ENCODE results near the gene C1orf159.

Gene C1orf159

DNA sequence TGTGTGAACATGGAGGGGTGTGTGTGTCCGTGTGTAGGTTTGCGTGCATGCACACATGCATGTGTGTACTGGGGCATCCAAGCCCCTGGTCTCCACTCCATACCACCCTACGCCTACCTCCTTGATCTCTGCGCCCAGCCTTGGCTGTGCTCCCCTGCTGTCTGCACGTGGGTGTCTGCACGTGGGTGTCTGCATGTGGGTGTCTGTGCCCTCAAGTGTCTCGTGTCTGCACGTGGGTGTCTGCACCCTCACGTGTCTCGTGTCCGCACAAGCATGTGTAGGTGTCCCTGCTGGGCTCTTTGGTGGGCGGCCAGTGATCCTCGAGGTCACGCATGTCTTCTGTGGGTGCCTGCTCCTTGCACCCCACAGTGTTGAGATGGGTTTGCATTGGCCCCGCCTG is 62.9 kb downstream of the C1orf159 start:
- Histone ChIP-seq H3K27ac (ENCODE audit: low read depth, low read length, severe bottlenecking) (no peak overlapping the region), H3K4me1 (ENCODE audit: control insufficient read depth, insufficient read depth, low read length, poor library complexity, severe bottlenecking) (no peaks in the 10 kb centered on the region), H3K36me3 (ENCODE audit: control insufficient read depth, insufficient read depth, low read length) (peaks cover 29% of the 10 kb centered on the region), H3K9me3 (ENCODE audit: control insufficient read depth, low read length) (no peaks in the 10 kb centered on the region), H3K4me3 (ENCODE audit: extremely low read depth, insufficient read depth, low read length, poor library complexity, severe bottlenecking) (no peak overlapping the region)
- WGBS, 2 experiments (ENCODE audit: insufficient coverage in 2 of 2) = 96 to 98% methylated on average over 13 to 15 of the region's 15 CpGs

DNA sequence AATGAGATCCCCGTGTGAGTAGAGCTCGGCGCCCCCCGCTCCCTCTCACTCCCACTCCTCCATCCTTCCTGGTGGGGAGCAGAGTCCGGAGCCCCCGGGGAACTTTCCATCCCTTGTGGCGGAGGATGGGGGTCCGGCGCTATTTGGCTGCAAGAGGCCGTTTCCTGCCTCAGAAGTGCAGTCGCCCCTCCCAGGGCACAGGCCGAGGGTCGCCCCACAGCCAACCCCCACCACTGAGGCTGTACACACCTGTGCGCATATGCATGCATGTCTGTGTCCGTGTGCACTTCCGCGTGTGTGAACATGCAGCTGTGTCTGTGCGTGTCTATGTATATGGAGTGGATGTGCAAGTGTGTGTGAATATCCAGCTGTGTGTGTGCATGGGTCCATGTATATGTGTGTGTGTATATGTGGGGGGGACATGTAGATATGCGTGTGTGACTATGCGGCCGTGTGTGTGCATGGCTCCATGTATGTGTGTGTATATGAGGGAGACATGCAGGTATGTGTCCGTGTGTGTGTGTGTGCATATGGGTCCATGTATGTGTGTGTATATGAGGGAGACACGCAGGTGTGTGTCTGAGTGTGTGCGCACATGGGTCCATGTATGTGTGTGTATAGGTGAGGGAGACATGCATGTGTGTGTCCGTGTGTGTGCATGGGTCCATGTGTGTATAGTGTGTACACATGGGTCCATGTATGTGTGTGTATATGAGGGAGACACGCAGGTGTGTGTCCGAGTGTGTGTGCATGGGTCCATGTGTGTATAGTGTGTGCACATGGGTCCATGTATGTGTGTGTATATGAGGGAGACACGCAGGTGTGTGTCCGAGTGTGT is 63.7 kb downstream of the C1orf159 start:
- no peak overlapping the region for H3K4me3 ChIP-seq (ENCODE audit: extremely low read depth, insufficient read depth, low read length, poor library complexity, severe bottlenecking)
- 95 to 96% methylated on average over 24 to 29 of the region's 29 CpGs for WGBS, 2 experiments (ENCODE audit: insufficient coverage in 2 of 2)
- no peak overlapping the region for H3K27ac ChIP-seq (ENCODE audit: low read depth, low read length, severe bottlenecking)
- no peaks in the 10 kb centered on the region for H3K4me1 ChIP-seq (ENCODE audit: control insufficient read depth, insufficient read depth, low read length, poor library complexity, severe bottlenecking)
- H3K36me3 ChIP-seq (ENCODE audit: control insufficient read depth, insufficient read depth, low read length) = peaks cover 34% of the 10 kb centered on the region
- H3K9me3 ChIP-seq (ENCODE audit: control insufficient read depth, low read length) = no peaks in the 10 kb centered on the region

DNA sequence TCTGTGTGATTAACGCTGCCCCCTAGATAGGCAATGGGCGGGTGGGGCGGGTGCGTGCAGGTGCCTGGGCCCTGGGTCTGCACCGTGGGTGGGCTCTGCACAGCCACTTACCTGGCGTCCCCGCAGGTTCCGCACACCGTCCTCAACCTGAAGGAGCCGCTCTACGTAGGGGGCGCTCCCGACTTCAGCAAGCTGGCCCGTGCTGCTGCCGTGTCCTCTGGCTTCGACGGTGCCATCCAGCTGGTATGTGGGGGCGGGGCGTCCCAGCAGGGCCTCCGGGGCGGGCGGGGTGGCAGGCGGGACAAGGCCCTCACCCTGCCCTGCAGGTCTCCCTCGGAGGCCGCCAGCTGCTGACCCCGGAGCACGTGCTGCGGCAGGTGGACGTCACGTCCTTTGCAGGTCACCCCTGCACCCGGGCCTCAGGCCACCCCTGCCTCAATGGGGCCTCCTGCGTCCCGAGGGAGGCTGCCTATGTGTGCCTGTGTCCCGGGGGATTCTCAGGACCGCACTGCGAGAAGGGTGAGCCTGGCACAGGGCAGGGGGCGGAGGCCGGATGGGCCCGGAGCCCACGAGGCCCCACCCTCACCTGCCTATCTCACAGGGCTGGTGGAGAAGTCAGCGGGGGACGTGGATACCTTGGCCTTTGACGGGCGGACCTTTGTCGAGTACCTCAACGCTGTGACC is 64.6 kb downstream of the C1orf159 start:
- no peak overlapping the region for H3K27ac ChIP-seq (ENCODE audit: low read depth, low read length, severe bottlenecking)
- H3K4me1 ChIP-seq (ENCODE audit: control insufficient read depth, insufficient read depth, low read length, poor library complexity, severe bottlenecking) = no peaks in the 10 kb centered on the region
- WGBS, 2 experiments (ENCODE audit: insufficient coverage in 2 of 2) = 94 to 95% methylated on average over 37 to 44 of the region's 46 CpGs
- H3K36me3 ChIP-seq (ENCODE audit: control insufficient read depth, insufficient read depth, low read length) = peaks cover 43% of the 10 kb centered on the region
- no peaks in the 10 kb centered on the region for H3K9me3 ChIP-seq (ENCODE audit: control insufficient read depth, low read length)
- H3K4me3 ChIP-seq (ENCODE audit: extremely low read depth, insufficient read depth, low read length, poor library complexity, severe bottlenecking) = no peak overlapping the region

DNA sequence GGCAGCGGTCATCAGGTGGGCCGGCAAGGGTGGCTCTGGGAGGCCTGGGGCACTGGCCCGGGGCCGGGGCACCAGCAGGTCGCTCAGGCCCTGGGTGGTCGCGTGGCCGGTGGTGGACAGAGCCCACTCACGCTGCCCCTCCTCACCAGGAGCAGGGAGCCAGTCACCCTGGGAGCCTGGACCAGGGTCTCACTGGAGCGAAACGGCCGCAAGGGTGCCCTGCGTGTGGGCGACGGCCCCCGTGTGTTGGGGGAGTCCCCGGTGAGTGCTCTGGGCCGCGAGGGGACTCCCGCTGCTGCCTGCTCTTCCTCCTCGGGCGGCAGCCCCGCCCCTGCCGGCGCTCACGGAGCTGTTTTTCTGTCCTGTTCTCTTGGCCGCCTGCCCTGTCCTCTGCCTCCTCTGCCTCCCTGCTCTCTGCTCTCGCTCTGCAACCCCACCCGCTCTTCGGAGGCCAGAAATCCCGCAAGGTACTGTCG is 65.3 kb downstream of the C1orf159 start:
- H3K27ac ChIP-seq (ENCODE audit: low read depth, low read length, severe bottlenecking) = no peak overlapping the region
- no peaks in the 10 kb centered on the region for H3K4me1 ChIP-seq (ENCODE audit: control insufficient read depth, insufficient read depth, low read length, poor library complexity, severe bottlenecking)
- H3K4me3 ChIP-seq (ENCODE audit: extremely low read depth, insufficient read depth, low read length, poor library complexity, severe bottlenecking) = no peak overlapping the region
- WGBS, 2 experiments (ENCODE audit: insufficient coverage in 2 of 2) = 98% methylated on average over 28 to 32 of the region's 32 CpGs
- no peaks in the 10 kb centered on the region for H3K9me3 ChIP-seq (ENCODE audit: control insufficient read depth, low read length)
- peaks cover 50% of the 10 kb centered on the region for H3K36me3 ChIP-seq (ENCODE audit: control insufficient read depth, insufficient read depth, low read length)

DNA sequence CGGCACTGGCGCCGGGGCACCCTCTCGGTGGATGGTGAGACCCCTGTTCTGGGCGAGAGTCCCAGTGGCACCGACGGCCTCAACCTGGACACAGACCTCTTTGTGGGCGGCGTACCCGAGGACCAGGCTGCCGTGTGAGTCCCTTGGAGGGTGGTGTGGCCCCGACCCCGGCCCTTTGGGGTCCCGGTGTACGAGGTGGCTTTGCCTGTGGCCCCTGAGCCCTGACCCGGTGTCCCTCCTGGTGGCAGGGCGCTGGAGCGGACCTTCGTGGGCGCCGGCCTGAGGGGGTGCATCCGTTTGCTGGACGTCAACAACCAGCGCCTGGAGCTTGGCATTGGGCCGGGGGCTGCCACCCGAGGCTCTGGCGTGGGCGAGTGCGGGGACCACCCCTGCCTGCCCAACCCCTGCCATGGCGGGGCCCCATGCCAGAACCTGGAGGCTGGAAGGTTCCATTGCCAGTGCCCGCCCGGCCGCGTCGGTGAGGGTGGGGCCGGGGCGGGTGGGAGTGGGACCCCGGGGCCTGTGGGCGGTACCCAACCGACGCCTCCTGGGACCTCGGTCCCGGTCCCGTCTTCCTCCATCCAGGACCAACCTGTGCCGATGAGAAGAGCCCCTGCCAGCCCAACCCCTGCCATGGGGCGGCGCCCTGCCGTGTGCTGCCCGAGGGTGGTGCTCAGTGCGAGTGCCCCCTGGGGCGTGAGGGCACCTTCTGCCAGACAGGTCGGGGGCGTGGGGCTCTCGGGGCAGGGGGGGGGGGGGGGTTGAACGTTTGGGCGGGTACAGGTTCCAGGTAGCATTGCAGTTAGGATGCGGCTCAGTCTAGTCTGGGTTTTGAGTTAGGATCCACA is 66.3 kb downstream of the C1orf159 start:
- Histone ChIP-seq H3K4me1 (ENCODE audit: control insufficient read depth, insufficient read depth, low read length, poor library complexity, severe bottlenecking) (no peaks in the 10 kb centered on the region), H3K27ac (ENCODE audit: low read depth, low read length, severe bottlenecking) (no peak overlapping the region)

DNA sequence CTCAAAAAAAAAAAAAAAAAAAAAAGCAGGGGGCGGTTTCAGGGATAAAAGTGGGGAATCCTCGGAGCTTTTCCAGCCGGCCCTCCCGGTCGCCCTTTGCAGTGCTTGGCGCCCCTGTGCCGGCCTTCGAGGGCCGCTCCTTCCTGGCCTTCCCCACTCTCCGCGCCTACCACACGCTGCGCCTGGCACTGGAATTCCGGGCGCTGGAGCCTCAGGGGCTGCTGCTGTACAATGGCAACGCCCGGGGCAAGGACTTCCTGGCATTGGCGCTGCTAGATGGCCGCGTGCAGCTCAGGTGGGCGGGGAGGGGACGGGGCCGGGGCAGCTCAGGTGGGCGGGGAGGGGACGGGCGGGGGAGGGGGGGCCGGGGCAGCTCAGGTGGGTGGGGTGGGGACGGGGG is 67.1 kb downstream of the C1orf159 start:
- Histone ChIP-seq H3K9me3 (ENCODE audit: control insufficient read depth, low read length) (no peaks in the 10 kb centered on the region), H3K27ac (ENCODE audit: low read depth, low read length, severe bottlenecking) (no peak overlapping the region), H3K4me3 (ENCODE audit: extremely low read depth, insufficient read depth, low read length, poor library complexity, severe bottlenecking) (no peak overlapping the region), H3K4me1 (ENCODE audit: control insufficient read depth, insufficient read depth, low read length, poor library complexity, severe bottlenecking) (no peaks in the 10 kb centered on the region), H3K36me3 (ENCODE audit: control insufficient read depth, insufficient read depth, low read length) (peaks cover 55% of the 10 kb centered on the region)
- WGBS, 2 experiments (ENCODE audit: insufficient coverage in 2 of 2) = 97 to 98% methylated on average over 9 to 15 of the region's 28 CpGs

More for the DNA sequence above, 66.3 kb downstream of the C1orf159 start:
- Histone ChIP-seq H3K4me3 (ENCODE audit: extremely low read depth, insufficient read depth, low read length, poor library complexity, severe bottlenecking) (no peak overlapping the region), H3K36me3 (ENCODE audit: control insufficient read depth, insufficient read depth, low read length) (peaks cover 52% of the 10 kb centered on the region), H3K9me3 (ENCODE audit: control insufficient read depth, low read length) (no peaks in the 10 kb centered on the region)
- 96 to 98% methylated on average over 43 to 45 of the region's 57 CpGs for WGBS, 2 experiments (ENCODE audit: insufficient coverage in 2 of 2)

DNA sequence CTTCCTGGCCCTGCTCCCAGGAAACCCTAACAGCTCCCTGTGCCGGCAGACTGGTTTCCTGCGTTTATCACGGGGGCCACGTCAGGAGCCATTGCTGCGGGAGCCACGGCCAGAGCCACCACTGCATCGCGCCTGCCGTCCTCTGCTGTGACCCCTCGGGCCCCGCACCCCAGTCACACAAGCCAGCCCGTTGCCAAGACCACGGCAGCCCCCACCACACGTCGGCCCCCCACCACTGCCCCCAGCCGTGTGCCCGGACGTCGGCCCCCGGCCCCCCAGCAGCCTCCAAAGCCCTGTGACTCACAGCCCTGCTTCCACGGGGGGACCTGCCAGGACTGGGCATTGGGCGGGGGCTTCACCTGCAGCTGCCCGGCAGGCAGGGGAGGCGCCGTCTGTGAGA is 67.9 kb downstream of the C1orf159 start:
- Histone ChIP-seq H3K27ac (ENCODE audit: low read depth, low read length, severe bottlenecking) (no peak overlapping the region), H3K9me3 (ENCODE audit: control insufficient read depth, low read length) (no peaks in the 10 kb centered on the region), H3K36me3 (ENCODE audit: control insufficient read depth, insufficient read depth, low read length) (peaks cover 58% of the 10 kb centered on the region), H3K4me3 (ENCODE audit: extremely low read depth, insufficient read depth, low read length, poor library complexity, severe bottlenecking) (no peak overlapping the region), H3K4me1 (ENCODE audit: control insufficient read depth, insufficient read depth, low read length, poor library complexity, severe bottlenecking) (no peaks in the 10 kb centered on the region)
- WGBS, 2 experiments (ENCODE audit: insufficient coverage in 2 of 2) = 95 to 97% methylated on average over 17 to 20 of the region's 25 CpGs

DNA sequence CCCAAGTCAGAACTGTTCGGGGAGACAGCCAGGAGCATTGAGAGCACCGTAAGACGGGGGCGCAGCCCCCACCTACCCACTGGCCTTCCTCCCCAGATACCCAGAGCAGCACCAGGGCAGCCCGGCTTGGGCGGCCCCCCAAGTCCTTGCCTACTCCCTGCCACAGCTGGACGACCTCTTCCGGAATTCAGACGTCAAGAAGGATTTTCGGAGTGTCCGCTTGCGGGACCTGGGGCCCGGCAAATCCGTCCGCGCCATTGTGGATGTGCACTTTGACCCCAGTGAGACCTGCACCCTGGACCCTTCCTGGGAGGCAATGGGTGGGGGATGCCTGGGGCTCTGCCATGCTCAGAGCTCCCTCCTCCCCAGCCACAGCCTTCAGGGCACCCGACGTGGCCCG is 68.5 kb downstream of the C1orf159 start:
- no peaks in the 10 kb centered on the region for H3K9me3 ChIP-seq (ENCODE audit: control insufficient read depth, low read length)
- H3K27ac ChIP-seq (ENCODE audit: low read depth, low read length, severe bottlenecking) = no peak overlapping the region
- no peaks in the 10 kb centered on the region for H3K4me1 ChIP-seq (ENCODE audit: control insufficient read depth, insufficient read depth, low read length, poor library complexity, severe bottlenecking)
- peaks cover 60% of the 10 kb centered on the region for H3K36me3 ChIP-seq (ENCODE audit: control insufficient read depth, insufficient read depth, low read length)
- no peak overlapping the region for H3K4me3 ChIP-seq (ENCODE audit: extremely low read depth, insufficient read depth, low read length, poor library complexity, severe bottlenecking)
- 96 to 99% methylated on average over 19 of the region's 19 CpGs for WGBS, 2 experiments (ENCODE audit: insufficient coverage in 2 of 2)

DNA sequence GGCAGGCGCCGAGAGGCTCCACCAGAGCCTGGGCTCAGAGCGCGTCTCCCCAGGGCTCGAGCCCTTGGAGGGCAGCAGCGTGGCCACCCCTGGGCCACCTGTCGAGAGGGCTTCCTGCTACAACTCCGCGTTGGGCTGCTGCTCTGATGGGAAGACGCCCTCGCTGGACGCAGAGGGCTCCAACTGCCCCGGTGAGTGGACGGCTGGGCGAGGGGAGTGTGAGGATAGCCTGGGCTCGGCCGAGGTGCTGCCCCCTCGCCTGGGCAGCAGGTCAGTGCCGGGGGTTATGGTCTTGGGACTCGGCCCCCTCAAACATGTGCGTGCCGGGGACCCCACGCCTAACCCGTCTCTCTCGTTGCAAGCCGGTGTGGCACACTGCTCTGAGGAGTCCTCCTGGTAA is 69.1 kb downstream of the C1orf159 start:
- Histone ChIP-seq H3K4me3 (ENCODE audit: extremely low read depth, insufficient read depth, low read length, poor library complexity, severe bottlenecking) (no peak overlapping the region), H3K4me1 (ENCODE audit: control insufficient read depth, insufficient read depth, low read length, poor library complexity, severe bottlenecking) (no peaks in the 10 kb centered on the region), H3K27ac (ENCODE audit: low read depth, low read length, severe bottlenecking) (no peak overlapping the region), H3K9me3 (ENCODE audit: control insufficient read depth, low read length) (no peaks in the 10 kb centered on the region), H3K36me3 (ENCODE audit: control insufficient read depth, insufficient read depth, low read length) (peaks cover 59% of the 10 kb centered on the region)
- WGBS, 2 experiments (ENCODE audit: insufficient coverage in 2 of 2) = 94 to 97% methylated on average over 26 of the region's 26 CpGs

DNA sequence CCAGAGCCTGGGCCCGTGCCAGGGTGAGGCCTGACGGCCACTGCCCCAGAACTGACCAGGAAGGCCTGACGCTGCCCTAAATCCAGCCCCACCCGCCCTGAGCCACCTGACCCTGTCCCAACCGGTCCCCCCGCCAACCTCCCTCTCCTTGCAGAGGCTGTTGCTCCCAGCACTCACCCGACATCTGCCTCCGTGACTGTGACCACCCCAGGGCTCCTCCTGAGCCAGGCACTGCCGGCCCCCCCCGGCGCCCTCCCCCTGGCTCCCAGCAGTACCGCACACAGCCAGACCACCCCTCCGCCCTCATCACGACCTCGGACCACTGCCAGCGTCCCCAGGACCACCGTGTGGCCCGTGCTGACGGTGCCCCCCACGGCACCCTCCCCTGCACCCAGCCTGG is 69.6 kb downstream of the C1orf159 start:
- H3K4me1 ChIP-seq (ENCODE audit: control insufficient read depth, insufficient read depth, low read length, poor library complexity, severe bottlenecking) = peaks cover 2% of the 10 kb centered on the region
- H3K9me3 ChIP-seq (ENCODE audit: control insufficient read depth, low read length) = no peaks in the 10 kb centered on the region
- no peak overlapping the region for H3K27ac ChIP-seq (ENCODE audit: low read depth, low read length, severe bottlenecking)
- no peak overlapping the region for H3K4me3 ChIP-seq (ENCODE audit: extremely low read depth, insufficient read depth, low read length, poor library complexity, severe bottlenecking)
- WGBS, 2 experiments (ENCODE audit: insufficient coverage in 2 of 2) = 97 to 99% methylated on average over 11 to 18 of the region's 20 CpGs
- H3K36me3 ChIP-seq (ENCODE audit: control insufficient read depth, insufficient read depth, low read length) = peaks cover 54% of the 10 kb centered on the region

All from mesodermal cell (in vitro differentiated cells).